Left ventricle myocardium inferior (tissue), 1 donor: ENCODE data around the gene CENPN. TPM values are rescaled to one million over a fixed set of nuclear protein-coding genes. Genes with fewer than 3 reads are reported as not detected.

Experiments
- DNase-seq: peaks from one replicate; pipeline ENCODE4 v3.0.0-alpha.2; 2020
- H3K27ac ChIP-seq: fragments of 200-600 bp; replicated peaks from 2 replicates; pipeline ENCODE4 v1.8.0; 2021
- H3K27me3 ChIP-seq: fragments of 200-600 bp; 2 replicates; pipeline ENCODE4 v1.8.0; 2021; ENCODE audit warnings: low read depth
- H3K36me3 ChIP-seq: fragments of 200-600 bp; 2 replicates; pipeline ENCODE4 v1.8.0; 2021
- H3K4me1 ChIP-seq: fragments of 200-600 bp; 2 replicates; pipeline ENCODE4 v1.8.0; 2021
- H3K4me3 ChIP-seq: fragments of 200-600 bp; 2 replicates; pipeline ENCODE4 v1.8.0; 2021; ENCODE audit warnings: mild to moderate bottlenecking, moderate library complexity
- H3K9me3 ChIP-seq: fragments of 200-600 bp; replicated peaks from 2 replicates; pipeline ENCODE4 v1.8.0; 2021
- CTCF ChIP-seq: fragments of 200-600 bp; IDR thresholded peaks from 2 replicates; pipeline ENCODE4 v1.8.0; 2021; ENCODE audit warnings: antibody characterized with exemption, mild to moderate bottlenecking, borderline replicate concordance
- intact Hi-C: fragments of 100-400 bp; cut with micrococcal nuclease; formaldehyde crosslinking; loops from one replicate; pipeline ENCODE4 v1.11.0; 2022
- long read RNA-seq: library from polyadenylated mRNA; unstranded; transcript quantifications from one replicate; pipeline ENCODE4 v2.0.0, GENCODE V29; 2021
- total RNA-seq: library from RNA; stranded (reverse); fragmentation: NEBNext Ultra II Directional; extraction: Animal tissue kit (Norgen Biotek cat#: 25700); gene quantifications from one replicate; pipeline ENCODE4 v1.2.1, GENCODE V29; 2021
- donor health status: DM: no; HTN: yes; CAD: no; lungs with severe emphysema.

Gene CENPN, protein sequence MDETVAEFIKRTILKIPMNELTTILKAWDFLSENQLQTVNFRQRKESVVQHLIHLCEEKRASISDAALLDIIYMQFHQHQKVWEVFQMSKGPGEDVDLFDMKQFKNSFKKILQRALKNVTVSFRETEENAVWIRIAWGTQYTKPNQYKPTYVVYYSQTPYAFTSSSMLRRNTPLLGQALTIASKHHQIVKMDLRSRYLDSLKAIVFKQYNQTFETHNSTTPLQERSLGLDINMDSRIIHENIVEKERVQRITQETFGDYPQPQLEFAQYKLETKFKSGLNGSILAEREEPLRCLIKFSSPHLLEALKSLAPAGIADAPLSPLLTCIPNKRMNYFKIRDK
- 7.9 TPM for total RNA-seq
- long read RNA-seq, transcript CENPN-202 (11 exons, 2,481 nt), result major isoform, 8 of 15 reads
- long read RNA-seq, partial matches to known transcripts, result 0 of 15 reads
- long read RNA-seq, other reads (novel, unspliced or antisense), result 3 of 15 reads

DNA sequence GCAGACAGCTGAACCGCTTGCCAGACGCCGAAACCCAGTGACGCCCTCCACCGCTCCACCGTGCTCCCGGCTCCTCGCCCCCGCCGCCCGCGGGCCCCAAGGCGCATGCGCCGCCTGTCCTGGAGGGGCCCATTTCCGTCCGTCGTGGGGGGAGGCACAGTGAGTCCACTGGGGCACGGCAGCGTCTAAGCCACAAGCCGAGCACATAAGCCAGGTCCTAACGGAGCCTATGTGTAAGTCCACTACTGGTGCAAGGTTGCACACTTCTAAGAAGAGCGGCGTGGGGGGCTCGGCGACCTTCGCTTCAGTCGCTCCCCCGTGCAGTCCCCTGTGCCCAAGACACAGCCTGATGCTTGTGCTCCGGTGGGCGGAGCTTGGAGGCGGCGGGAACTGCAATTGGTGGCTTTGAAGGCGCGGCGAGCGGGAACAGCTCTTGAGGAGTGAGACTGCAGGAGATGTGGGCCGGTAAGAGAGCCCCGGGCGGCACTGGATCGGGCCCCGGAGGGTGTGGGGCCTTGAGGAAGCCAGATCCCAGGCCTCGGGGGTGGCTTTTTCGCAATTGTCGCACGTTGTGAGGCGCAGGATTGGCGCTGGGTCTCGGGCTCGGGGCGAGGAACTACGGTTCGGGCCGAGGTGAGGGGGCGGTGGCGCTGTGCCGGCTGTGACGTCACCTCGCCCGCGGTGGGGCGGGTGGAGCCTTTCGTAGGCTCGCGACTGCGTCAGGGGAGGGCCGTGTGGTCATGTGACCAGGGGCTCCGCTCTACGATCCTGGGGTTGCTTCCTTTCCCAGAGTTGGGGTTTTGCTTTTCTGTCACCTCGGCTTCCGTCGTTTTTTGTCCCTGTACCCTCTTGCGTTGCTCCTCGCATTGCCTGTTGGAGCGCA is at the start of gene CENPN, which contains the start of gene CMC2:
Gene CENPN, plus strand, starts transcription at position 402 of the 883 bp plus-strand sequence. CDS start 4,726 bp downstream, outside the sequence.
Gene CMC2, minus strand, starts transcription at position 73 of the 883 bp plus-strand sequence. CDS start 9,491 bp downstream, outside the sequence.
- H3K9me3 ChIP-seq, result no peaks in the 10 kb centered on the region
- peak within 1 kb of the TSS; percentile 99 for H3K27ac ChIP-seq
- H3K27me3 ChIP-seq, result no peaks in the 10 kb centered on the region
- no peaks in the 10 kb centered on the region for H3K36me3 ChIP-seq
- peak within 1 kb of the TSS; percentile 94 for H3K4me3 ChIP-seq
- intact Hi-C loops, result no loop called here
- DNase-seq, result peak; percentile 99
- H3K4me1 ChIP-seq, result peaks cover 46% of the 10 kb centered on the region
- no peak for TF ChIP-seq CTCF

DNA sequence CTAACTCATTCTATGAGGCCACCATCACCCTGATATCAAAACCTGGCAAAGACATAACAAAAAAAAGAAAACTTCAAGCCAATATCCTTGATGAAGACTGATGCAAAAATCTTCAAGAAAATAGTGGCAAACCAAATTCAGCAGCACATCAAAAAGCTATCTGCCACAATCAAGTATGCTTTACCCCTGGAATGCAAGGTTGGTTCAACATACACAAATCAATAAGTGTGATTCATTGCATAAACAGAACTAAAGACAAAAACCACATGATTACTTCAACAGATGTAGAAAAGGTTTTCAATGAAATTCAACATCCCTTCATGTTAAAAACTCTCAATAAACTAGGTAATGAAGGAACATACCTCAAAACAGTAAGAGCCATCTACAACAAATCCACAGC is 48.7 kb upstream of the CENPN start:
- H3K27ac ChIP-seq, result no peak overlapping the region
- no peak overlapping the region for H3K4me3 ChIP-seq
- no peak for DNase-seq
- peaks cover 51% of the 10 kb centered on the region for H3K9me3 ChIP-seq
- H3K27me3 ChIP-seq, result no peaks in the 10 kb centered on the region
- no peak for TF ChIP-seq CTCF
- intact Hi-C loops, result no loop called here
- H3K36me3 ChIP-seq, result no peaks in the 10 kb centered on the region
- no peaks in the 10 kb centered on the region for H3K4me1 ChIP-seq

DNA sequence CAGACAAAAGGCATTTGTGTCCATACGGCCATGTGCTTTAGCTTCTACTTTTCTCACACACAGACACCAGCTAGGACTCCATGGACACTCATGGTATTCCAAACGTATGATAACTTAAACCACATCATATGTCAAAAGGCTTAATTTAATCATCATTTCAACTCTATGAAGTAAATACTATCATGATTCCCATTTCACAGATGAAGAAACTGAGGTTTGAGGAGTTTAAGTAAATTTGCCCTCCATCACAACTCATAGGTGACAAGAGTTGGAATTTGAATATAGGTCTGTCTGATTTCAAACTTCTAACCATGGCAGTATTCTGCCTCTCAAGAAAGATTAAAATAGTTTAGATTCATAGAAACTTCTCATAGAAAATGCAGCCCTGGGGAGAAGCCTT is 44.1 kb upstream of the CENPN start:
- no peak for TF ChIP-seq CTCF
- intact Hi-C loops, result no loop called here
- Histone ChIP-seq H3K27ac (no peak overlapping the region), H3K9me3 (peaks cover 35% of the 10 kb centered on the region), H3K4me1 (no peaks in the 10 kb centered on the region), H3K27me3 (no peaks in the 10 kb centered on the region), H3K36me3 (no peaks in the 10 kb centered on the region), H3K4me3 (no peak overlapping the region)
- no peak for DNase-seq

GRCh38 chr16:80964351-80964750 is 42.7 kb upstream of the CENPN start:
- peaks cover 20% of the 10 kb centered on the region for H3K9me3 ChIP-seq
- peaks cover 4% of the 10 kb centered on the region for H3K36me3 ChIP-seq
- no peak overlapping the region for H3K4me3 ChIP-seq
- no peaks in the 10 kb centered on the region for H3K27me3 ChIP-seq
- TF ChIP-seq CTCF, result no peak
- H3K4me1 ChIP-seq, result no peaks in the 10 kb centered on the region
- no peak for DNase-seq
- no peak overlapping the region for H3K27ac ChIP-seq
- intact Hi-C loops, result no loop called here

DNA sequence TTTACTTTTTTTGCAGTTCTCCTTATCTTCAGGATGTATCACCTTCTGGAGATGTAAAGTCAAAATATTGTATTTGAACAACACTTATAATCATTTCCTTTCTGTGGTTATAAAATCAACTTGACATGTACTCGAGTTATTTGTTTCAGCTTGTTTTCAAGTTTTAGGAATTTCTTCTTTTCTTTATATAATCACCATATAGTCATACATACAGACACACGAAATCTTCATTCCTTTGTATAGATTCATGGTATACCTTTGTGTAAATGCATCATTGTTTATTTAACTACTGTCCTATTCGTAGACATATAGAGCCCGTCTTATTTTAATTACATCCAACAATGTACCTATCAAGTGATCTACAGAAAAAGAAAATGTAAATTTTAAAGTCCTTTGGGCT is 40.4 kb upstream of the CENPN start:
- H3K9me3 ChIP-seq, result no peaks in the 10 kb centered on the region
- no peaks in the 10 kb centered on the region for H3K4me1 ChIP-seq
- H3K27ac ChIP-seq, result no peak overlapping the region
- DNase-seq, result no peak
- no peak for TF ChIP-seq CTCF
- intact Hi-C loops, result no loop called here
- H3K36me3 ChIP-seq, result peaks cover 9% of the 10 kb centered on the region
- H3K27me3 ChIP-seq, result no peaks in the 10 kb centered on the region
- H3K4me3 ChIP-seq, result no peak overlapping the region
